ENCODE results near the gene TBCD. TPM values are rescaled to one million over a fixed set of nuclear protein-coding genes. Genes with fewer than 3 reads are reported as not detected.

The TBCD gene
- total RNA-seq, 4 donors from 2014 or later, result 49.7 to 119 (median 71.5) TPM

DNA sequence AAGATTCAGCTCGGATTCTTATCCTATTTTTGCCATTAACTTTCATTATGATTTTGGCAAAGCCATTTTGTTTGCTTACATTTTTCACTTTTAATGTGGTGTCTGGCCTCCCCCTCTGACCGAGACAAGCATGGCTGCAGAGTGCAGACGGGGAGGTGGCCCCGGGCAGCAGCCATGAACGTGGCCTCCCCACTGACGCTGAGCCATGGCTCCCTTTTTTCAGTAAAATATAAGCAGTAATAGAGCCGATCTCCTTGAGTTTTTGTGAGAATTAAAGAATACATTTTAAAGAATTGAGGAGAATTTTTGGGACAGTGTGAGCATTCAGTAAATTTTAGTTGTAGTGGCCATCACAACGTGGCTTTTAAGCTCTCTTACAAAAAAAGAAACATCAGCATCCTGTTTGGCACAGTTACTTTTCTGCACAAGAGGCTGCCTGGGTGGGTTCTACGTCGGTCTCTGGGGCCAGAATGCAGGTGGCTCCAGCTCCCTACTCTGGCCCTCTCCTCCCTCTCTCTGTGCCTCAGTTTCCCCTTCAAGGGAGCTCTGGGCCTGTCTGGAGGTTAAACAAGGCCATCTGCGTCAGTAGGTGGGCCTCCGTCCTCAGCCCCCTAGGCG, 156.8 kb downstream of the TBCD start:
- H3K4me1 ChIP-seq, result peaks cover 21% of the 10 kb centered on the region
- H3K36me3 ChIP-seq, result peaks cover 39% of the 10 kb centered on the region
- H3K4me3 ChIP-seq, result no peak overlapping the region
- 88% methylated on average over 13 of the region's 13 CpGs for WGBS
- no peaks in the 10 kb centered on the region for H3K27me3 ChIP-seq
- TF ChIP-seq POLR2AphosphoS5 (IDR thresholded peaks at IDR 0.05) (no peak), POLR2A (IDR thresholded peaks at IDR 0.05) (no peak), EP300 (IDR thresholded peaks at IDR 0.05) (no peak)
- TF ChIP-seq, protein P1, sequence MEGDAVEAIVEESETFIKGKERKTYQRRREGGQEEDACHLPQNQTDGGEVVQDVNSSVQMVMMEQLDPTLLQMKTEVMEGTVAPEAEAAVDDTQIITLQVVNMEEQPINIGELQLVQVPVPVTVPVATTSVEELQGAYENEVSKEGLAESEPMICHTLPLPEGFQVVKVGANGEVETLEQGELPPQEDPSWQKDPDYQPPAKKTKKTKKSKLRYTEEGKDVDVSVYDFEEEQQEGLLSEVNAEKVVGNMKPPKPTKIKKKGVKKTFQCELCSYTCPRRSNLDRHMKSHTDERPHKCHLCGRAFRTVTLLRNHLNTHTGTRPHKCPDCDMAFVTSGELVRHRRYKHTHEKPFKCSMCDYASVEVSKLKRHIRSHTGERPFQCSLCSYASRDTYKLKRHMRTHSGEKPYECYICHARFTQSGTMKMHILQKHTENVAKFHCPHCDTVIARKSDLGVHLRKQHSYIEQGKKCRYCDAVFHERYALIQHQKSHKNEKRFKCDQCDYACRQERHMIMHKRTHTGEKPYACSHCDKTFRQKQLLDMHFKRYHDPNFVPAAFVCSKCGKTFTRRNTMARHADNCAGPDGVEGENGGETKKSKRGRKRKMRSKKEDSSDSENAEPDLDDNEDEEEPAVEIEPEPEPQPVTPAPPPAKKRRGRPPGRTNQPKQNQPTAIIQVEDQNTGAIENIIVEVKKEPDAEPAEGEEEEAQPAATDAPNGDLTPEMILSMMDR (IDR thresholded peaks at IDR 0.05), result no peak
- no peaks in the 10 kb centered on the region for H3K9me3 ChIP-seq
- no peak for DNase-seq (ENCODE audit: low spot score in 2 of 2)
- no peak overlapping the region for H3K27ac ChIP-seq

DNA sequence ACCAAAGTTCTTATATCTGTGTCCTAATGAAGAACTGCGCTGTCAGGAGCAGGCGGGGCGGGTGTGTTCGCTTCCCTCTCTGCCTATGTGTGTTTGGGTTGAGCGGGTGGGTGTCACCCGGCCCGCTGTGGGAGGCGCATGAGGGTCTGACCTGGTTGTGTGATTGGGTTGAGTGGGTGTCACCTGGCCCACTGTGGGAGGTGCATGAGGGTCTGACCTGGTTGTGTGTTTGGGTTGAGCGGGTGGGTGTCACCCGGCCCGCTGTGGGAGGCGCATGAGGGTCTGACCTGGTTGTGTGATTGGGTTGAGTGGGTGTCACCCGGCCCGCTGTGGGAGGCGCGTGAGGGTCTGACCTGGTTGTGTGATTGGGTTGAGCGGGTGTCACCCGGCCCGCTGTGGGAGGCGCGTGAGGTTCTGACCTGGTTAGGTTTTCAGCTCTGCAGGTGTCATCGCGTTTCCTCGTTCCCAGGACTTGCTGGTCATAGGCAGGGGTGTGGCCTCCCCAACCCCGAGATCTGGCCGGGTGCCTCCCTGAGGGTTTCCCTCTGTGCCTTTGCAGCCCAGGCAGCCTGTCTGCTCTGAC, 157.5 kb downstream of the TBCD start:
- Histone ChIP-seq H3K4me3 (no peak overlapping the region), H3K27ac (peak overlapping the region; percentile 59), H3K9me3 (no peaks in the 10 kb centered on the region), H3K4me1 (peaks cover 27% of the 10 kb centered on the region), H3K27me3 (no peaks in the 10 kb centered on the region), H3K36me3 (peaks cover 37% of the 10 kb centered on the region)
- TF ChIP-seq, protein P1 (IDR thresholded peaks at IDR 0.05), result no peak
- TF ChIP-seq POLR2A (IDR thresholded peaks at IDR 0.05), result no peak
- no peak for TF ChIP-seq POLR2AphosphoS5 (IDR thresholded peaks at IDR 0.05)
- no peak for TF ChIP-seq EP300 (IDR thresholded peaks at IDR 0.05)
- DNase-seq (ENCODE audit: low spot score in 2 of 2), result no peak
- WGBS, result 84% methylated on average over 26 of the region's 26 CpGs

DNA sequence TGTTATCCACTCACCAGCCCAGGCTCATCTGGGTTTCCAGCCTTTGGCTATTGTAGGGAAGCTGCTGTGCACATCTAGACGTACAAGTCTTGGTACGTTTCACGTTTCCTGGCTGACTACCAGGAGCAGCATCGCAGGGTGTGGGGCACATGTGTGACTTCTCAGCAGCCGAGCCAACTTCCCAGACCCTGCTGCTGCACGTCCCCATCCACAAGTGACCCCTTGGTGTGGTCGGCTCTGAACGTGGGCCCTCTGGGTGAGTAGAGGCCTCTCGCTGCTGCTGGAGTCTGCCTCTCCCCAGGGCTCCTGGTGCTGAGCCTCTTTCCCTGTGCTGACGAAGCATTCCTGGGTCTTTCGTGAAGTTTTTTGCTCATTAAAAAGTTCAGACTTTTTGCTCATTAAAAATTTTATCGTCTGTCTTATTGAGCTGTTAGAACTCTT, 158.2 kb downstream of the TBCD start:
- WGBS, result 56% methylated on average over 11 of the region's 12 CpGs
- Histone ChIP-seq H3K4me3 (no peak overlapping the region), H3K27me3 (no peaks in the 10 kb centered on the region), H3K36me3 (peaks cover 32% of the 10 kb centered on the region), H3K4me1 (peaks cover 33% of the 10 kb centered on the region), H3K9me3 (no peaks in the 10 kb centered on the region), H3K27ac (peak overlapping the region; percentile 59)
- no peak for DNase-seq (ENCODE audit: low spot score in 2 of 2)
- TF ChIP-seq POLR2A (IDR thresholded peaks at IDR 0.05), result no peak
- TF ChIP-seq, protein P1 (IDR thresholded peaks at IDR 0.05), result no peak
- TF ChIP-seq EP300 (IDR thresholded peaks at IDR 0.05), result no peak
- no peak for TF ChIP-seq POLR2AphosphoS5 (IDR thresholded peaks at IDR 0.05)

DNA sequence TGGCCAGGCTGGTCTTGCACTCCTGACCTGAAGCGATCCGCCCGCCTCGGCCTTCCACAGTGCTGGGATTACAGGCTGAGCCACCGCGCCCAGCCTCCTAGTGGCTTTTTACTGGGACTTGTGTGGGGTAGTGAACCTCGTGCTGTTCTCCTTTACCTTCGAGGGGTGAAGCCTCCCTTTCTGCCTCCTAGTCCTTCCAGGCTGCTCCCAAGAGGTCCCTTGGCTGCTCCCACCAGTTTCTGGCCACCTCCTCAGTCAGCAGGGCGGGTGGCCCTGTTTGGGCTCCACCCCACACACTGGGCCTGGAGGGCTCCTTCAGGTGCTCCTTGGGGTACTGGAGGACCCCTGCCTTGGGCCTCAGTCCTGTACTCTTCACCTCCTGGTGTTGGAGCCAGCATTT, 158.9 kb downstream of the TBCD start:
- peaks cover 33% of the 10 kb centered on the region for H3K4me1 ChIP-seq
- no peak overlapping the region for H3K4me3 ChIP-seq
- H3K9me3 ChIP-seq, result no peaks in the 10 kb centered on the region
- no peak for TF ChIP-seq POLR2AphosphoS5 (IDR thresholded peaks at IDR 0.05)
- TF ChIP-seq POLR2A (IDR thresholded peaks at IDR 0.05), result no peak
- TF ChIP-seq EP300 (IDR thresholded peaks at IDR 0.05), result no peak
- TF ChIP-seq, protein P1 (IDR thresholded peaks at IDR 0.05), result no peak
- H3K27ac ChIP-seq, result no peak overlapping the region
- peaks cover 30% of the 10 kb centered on the region for H3K36me3 ChIP-seq
- 80% methylated on average over 4 of the region's 9 CpGs for WGBS
- DNase-seq (ENCODE audit: low spot score in 2 of 2), result no peak
- no peaks in the 10 kb centered on the region for H3K27me3 ChIP-seq

DNA sequence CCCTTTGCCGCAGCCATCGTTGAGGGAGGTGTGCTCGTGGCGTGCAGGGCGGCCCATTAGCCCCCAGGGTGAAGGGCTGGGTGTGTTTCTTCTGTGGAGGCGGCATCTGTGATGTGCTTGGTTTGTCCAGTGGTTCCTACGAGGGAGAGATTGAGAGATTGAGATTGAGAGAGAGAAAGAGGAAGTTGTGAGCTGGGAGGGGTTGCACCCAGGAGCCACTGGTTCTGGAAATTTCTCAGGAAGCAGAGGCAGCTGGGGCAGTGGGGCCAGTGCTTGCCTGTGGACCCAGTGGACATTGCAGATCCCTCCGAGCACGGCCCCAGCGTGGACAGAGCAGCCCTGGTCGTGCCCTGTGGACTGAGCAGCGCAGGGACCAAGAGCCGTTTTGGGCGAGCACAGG, 160.0 kb downstream of the TBCD start:
- no peak overlapping the region for H3K27ac ChIP-seq

More for the DNA sequence above, 160.0 kb downstream of the TBCD start:
- H3K4me1 ChIP-seq, result peaks cover 33% of the 10 kb centered on the region
- peaks cover 21% of the 10 kb centered on the region for H3K36me3 ChIP-seq
- TF ChIP-seq, protein P1 (IDR thresholded peaks at IDR 0.05), result no peak
- TF ChIP-seq EP300 (IDR thresholded peaks at IDR 0.05), result no peak
- TF ChIP-seq POLR2AphosphoS5 (IDR thresholded peaks at IDR 0.05), result no peak
- TF ChIP-seq POLR2A (IDR thresholded peaks at IDR 0.05), result no peak
- DNase-seq (ENCODE audit: low spot score in 2 of 2), result no peak
- 77% methylated on average over 14 of the region's 14 CpGs for WGBS
- H3K9me3 ChIP-seq, result no peaks in the 10 kb centered on the region
- no peak overlapping the region for H3K4me3 ChIP-seq
- no peaks in the 10 kb centered on the region for H3K27me3 ChIP-seq
